Measurements from ENCODE around the gene NRP1. TPM values are rescaled to one million over a fixed set of nuclear protein-coding genes. Genes with fewer than 3 reads are reported as not detected.

NRP1 gene
- total RNA-seq, 1 donor: 197 TPM

DNA sequence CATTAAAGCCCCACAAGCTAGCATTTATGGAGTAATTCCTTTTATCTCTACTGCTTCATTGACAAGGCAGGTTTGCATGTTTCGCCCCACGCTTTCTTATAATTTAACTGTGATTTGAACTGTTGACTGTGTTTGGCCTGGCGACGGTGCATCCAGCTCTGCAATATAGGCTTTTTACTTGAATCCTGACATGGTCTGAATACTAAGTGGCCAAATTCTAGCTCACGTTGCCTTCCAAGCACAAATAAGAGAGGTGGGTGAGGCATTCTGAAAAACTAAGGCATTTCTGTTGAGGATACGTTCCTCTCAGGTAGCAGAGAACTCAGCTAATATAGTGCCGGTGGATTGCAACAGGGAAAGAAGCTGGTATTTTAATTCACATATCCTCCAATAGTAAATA is 61.8 kb downstream of the NRP1 start:
- no peak overlapping the region for H3K4me3 ChIP-seq (ENCODE audit: low read depth, low read length)
- DNase-seq (ENCODE audit: low read depth): no peak
- TF ChIP-seq, protein P1, sequence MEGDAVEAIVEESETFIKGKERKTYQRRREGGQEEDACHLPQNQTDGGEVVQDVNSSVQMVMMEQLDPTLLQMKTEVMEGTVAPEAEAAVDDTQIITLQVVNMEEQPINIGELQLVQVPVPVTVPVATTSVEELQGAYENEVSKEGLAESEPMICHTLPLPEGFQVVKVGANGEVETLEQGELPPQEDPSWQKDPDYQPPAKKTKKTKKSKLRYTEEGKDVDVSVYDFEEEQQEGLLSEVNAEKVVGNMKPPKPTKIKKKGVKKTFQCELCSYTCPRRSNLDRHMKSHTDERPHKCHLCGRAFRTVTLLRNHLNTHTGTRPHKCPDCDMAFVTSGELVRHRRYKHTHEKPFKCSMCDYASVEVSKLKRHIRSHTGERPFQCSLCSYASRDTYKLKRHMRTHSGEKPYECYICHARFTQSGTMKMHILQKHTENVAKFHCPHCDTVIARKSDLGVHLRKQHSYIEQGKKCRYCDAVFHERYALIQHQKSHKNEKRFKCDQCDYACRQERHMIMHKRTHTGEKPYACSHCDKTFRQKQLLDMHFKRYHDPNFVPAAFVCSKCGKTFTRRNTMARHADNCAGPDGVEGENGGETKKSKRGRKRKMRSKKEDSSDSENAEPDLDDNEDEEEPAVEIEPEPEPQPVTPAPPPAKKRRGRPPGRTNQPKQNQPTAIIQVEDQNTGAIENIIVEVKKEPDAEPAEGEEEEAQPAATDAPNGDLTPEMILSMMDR (IDR thresholded peaks at IDR 0.05; ENCODE audit: insufficient read depth, low read depth, low read length): no peak

DNA sequence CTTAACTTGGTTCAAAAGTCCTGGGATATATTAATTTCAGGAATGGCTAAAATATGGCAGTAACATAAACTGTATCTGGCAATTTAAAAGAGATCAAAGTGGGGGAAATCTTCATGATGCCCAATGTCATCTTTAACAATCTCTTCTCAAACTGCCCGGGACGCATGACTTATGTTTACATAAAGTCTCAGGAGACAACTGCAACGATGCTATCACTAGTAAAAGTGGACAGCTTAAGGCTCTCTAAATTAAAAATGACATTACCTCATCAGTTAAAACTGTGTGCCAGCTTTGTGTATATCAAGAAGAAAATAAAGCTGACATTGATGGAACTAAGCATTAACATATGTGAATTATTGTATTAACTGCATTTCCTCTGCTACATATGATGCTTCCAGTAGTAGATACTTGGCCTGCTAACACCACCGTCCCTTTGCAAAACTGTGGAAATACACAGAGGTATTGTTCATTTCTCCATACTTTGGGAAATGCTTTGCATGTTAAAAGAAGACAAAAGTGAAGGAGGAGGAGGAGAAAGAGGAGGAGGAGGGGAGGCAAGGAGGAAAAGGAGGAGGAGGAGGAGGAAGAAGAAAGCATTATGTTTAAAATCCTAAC is 62.4 kb downstream of the NRP1 start:
- H3K4me3 ChIP-seq (ENCODE audit: low read depth, low read length): no peak overlapping the region
- peak; percentile 48 for DNase-seq (ENCODE audit: low read depth)
- TF ChIP-seq, protein P1 (IDR thresholded peaks at IDR 0.05; ENCODE audit: insufficient read depth, low read depth, low read length): no peak

DNA sequence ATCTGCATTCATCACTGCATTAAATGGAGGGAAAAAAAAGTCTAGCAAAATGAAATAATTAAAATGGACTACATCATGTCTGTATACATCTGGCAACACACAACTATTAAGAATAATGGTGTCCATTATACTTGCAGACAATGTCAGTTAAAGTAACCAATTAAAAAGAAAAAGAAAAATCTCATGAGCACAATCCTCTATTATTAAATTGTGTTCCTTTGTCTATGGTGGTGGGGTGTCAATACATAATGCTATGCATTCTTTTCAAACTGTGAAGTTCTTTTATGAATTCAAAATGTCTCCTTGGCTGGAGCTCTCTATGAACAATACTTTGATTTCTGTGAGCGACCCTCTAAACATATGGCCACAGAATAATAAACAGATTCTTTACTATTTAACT is 63.5 kb downstream of the NRP1 start:
- TF ChIP-seq, protein P1 (IDR thresholded peaks at IDR 0.05; ENCODE audit: insufficient read depth, low read depth, low read length): no peak
- no peak for DNase-seq (ENCODE audit: low read depth)
- no peak overlapping the region for H3K4me3 ChIP-seq (ENCODE audit: low read depth, low read length)

DNA sequence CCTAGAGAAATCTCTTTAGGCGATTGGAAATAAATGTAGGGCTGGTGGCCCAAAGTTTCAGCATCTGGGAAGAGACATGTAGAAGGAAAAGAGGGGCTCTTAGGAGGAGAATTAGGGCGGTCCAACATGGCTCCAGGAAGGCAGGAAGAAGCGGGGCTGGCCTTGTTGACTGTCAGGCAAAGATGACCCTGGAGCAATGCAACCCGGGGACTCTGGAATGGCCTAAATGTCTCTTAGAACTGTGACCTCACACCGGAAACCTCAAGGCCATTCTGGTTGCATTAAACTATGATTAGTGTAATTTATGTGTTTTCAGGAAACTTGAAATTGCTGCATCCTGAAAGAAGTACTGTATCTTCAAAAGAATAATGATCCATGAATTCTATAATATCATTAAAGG is 66.8 kb downstream of the NRP1 start:
- TF ChIP-seq, protein P1 (IDR thresholded peaks at IDR 0.05; ENCODE audit: insufficient read depth, low read depth, low read length): no peak
- DNase-seq (ENCODE audit: low read depth): no peak
- no peak overlapping the region for H3K4me3 ChIP-seq (ENCODE audit: low read depth, low read length)

DNA sequence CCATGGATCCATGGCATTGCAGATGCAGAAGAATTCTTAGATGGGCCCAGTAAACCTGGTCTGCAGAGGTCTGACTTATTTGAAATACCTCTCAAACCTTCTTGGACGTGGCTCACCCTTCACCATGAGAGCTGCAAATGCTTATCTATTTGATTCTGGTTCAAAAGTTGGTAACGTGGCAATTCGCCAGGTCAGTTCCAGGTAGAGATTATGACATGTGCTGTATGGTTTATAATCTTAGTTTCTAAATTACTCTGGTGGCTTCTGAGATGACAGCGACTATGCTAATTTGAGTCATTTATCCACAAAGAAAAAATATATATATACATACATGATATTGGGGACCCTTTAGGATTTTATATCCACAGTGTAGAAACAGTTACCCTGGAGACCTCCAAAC is 68.8 kb downstream of the NRP1 start:
- H3K4me3 ChIP-seq (ENCODE audit: low read depth, low read length): no peak overlapping the region
- DNase-seq (ENCODE audit: low read depth): no peak
- TF ChIP-seq, protein P1 (IDR thresholded peaks at IDR 0.05; ENCODE audit: insufficient read depth, low read depth, low read length): no peak

DNA sequence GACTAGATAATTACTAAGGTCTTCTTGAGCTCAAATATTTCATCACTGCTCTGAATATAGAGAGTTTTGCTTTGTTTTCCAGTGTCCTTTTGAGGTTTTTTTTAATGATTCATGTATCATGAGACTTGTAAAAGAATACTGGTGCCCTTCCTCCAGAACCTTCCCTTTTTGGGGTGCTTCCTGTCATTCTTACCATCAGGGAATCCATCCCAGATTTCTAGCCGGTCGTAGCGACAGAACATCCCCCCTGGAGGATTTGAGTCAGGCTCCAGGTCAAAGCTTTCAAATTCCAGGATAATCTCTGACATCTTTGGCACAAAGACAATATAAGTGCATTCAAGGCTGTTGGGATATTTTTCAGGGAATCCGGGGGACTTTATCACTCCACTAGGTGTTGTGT is 71.0 kb downstream of the NRP1 start:
- H3K4me3 ChIP-seq (ENCODE audit: low read depth, low read length): no peak overlapping the region
- peak; percentile 64 for DNase-seq (ENCODE audit: low read depth)
- TF ChIP-seq, protein P1 (IDR thresholded peaks at IDR 0.05; ENCODE audit: insufficient read depth, low read depth, low read length): no peak

DNA sequence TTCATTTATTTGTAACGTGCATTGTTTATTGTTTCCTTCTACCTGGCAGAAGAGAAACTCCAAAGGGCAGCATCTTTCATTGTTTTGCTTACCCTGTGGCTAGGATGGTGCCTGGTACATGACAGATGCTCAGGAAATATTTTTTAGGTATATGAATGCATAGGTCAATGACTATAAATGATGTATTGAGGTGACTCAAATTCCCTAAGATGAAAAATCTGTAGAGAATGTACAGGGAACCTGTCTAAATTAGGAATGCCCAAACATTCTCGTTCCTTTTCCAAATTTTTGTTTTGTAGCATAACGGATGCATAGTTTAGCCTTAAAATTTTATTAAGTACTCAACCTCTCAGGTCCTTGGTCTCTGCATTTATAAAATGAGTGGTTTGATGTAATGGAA is 71.6 kb downstream of the NRP1 start:
- no peak for DNase-seq (ENCODE audit: low read depth)
- H3K4me3 ChIP-seq (ENCODE audit: low read depth, low read length): no peak overlapping the region

More for the DNA sequence above, 71.6 kb downstream of the NRP1 start:
- TF ChIP-seq, protein P1 (IDR thresholded peaks at IDR 0.05; ENCODE audit: insufficient read depth, low read depth, low read length): no peak
